NCI-H1417 (cell line): Measurements from ENCODE around the gene ZGRF1.
A peak's percentile ranks its signal among the peaks of the same experiment; 100 is the strongest.
"Not testable (repeated sequence)": the region's sequence is repeated elsewhere in the genome, so short reads cannot be mapped to it uniquely, and the experiment has no call there.

Experiments
- DNase-seq, 3 experiments: peaks; one replicate each; lab custom pipeline; 2025; lab: John Stamatoyannopoulos, UW

The ZGRF1 gene, protein sequence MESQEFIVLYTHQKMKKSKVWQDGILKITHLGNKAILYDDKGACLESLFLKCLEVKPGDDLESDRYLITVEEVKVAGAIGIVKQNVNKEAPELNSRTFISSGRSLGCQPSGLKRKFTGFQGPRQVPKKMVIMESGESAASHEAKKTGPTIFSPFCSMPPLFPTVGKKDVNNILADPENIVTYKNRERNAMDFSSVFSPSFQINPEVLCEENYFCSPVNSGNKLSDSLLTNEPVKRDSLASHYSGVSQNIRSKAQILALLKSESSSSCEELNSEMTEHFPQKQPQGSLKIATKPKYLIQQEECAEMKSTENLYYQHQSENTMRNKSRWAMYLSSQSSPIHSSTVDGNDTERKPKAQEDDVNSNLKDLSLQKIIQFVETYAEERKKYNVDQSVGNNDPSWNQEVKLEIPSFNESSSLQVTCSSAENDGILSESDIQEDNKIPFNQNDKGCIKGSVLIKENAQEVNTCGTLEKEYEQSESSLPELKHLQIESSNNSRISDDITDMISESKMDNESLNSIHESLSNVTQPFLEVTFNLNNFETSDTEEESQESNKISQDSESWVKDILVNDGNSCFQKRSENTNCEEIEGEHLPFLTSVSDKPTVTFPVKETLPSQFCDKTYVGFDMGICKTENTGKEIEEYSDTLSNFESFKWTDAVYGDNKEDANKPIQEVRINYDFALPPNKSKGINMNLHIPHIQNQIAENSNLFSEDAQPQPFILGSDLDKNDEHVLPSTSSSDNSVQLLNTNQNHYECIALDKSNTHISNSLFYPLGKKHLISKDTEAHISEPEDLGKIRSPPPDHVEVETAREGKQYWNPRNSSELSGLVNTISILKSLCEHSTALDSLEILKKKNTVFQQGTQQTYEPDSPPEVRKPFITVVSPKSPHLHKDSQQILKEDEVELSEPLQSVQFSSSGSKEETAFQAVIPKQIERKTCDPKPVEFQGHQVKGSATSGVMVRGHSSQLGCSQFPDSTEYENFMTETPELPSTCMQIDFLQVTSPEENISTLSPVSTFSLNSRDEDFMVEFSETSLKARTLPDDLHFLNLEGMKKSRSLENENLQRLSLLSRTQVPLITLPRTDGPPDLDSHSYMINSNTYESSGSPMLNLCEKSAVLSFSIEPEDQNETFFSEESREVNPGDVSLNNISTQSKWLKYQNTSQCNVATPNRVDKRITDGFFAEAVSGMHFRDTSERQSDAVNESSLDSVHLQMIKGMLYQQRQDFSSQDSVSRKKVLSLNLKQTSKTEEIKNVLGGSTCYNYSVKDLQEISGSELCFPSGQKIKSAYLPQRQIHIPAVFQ (N-terminal part only)

DNA sequence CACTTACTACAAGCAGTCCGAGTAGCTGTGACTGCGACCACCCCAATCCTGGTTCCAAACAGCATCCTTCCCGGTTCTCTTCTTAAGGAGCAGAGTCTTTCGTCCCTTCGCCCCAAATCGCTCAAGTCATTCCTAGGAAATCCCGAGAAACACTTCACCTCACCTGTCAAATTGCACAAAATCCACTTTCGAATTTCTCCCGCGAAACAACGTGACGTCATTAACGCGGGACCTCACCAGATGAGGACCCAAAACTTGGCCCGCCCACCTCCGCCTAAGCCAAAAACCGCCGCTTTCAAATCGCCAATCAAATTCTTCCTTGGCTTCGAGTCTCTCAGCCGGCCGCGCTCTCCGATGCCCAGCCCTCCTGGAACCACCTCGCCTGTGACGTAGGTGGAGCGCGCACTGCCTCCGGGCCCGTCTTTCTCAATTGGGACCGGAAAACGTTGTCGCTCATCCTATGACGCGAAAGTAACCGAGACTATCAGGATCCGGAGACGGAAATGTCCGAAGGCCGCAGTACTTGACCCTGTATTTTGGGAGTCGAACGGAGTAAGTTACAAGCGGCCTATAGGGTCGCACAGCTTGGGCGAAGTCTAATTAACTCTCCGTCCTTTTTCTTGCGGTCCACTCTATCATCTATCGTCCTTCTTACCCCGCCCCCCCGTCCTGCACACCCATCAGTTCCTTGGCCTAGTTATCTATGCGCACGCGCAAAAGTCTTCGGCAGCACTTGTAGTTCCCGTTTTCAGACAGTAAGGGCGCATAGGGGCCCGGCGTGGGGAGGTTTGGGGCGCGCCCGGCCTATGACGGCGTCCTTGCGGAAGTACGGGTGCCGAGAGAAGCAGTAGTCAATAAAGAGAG is at the start of gene ZGRF1, which contains the start of gene LARP7:
Gene ZGRF1, minus strand, starts transcription at position 222 of the 864 bp plus-strand sequence. CDS start 3,733 bp downstream, outside the sequence.
Gene LARP7, plus strand, starts transcription at position 456 of the 864 bp plus-strand sequence. CDS start 7,527 bp downstream, outside the sequence.
- peak; percentile 96 to 99 (median 99) for DNase-seq

DNA sequence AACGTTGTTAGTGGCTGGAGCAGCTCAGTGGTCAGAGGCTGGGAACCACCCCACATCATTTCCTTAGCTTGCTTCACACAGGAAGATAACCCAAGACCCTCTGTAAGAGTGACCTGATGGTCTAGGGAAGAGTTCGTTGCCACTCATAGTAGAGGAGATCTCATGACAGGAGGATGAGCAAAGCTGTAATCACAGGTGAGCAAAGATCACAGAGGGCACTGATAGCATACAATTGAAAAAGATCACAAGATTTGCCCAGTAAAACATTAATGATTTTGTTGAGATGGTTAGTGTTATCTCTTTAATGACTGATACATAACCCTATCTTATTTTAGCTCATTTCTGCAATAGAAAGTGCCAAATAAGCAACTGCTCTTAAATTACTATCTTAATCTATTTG is 44.3 kb upstream of the ZGRF1 start:
- DNase-seq, result no peak

DNA sequence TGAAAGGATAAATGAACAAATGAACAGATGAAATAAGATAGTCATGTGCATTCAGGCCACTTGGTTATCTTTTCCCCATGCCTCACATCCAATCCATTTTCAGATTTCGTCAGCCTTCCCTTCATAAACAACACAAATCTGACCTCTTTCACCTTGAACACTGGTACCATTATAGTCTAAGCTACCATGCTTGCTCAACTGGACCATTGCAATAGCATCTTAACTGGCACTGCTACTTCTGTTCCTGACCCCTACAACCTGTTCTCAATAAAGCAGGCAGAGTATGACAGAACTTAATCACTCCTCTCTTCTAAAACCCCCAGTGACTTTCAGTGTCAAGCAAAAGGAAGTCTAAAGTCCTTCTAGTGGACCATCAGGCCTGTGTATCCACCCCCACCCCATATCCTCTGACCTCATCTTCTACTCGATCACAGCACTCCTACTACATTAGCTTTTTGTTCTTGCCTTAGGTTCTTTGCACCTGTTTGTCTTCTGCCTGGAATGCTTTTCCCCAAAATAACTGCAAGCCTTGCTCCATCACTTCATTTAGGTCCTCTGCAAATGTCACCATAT is 40.9 kb upstream of the ZGRF1 start:
- no peak for DNase-seq

DNA sequence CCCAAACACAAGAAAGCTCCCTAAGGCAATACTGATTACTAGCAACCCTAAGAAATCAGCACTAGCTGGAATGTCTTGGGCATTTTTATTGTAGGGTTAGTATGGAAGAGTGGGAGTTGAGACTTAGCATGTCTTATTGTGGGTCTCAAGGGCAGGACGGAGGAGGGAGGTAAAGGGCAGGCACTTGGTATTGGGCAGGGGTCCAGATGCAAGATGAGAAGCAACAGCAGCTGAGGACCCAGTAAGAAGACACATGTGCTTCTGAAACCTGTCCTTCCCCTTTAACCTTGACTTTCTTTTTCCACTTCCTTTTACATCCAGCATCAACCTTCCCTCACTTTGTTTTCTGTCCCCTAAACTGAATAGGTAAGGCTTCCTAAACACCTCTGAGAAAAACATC is 37.7 kb upstream of the ZGRF1 start:
- DNase-seq, result no peak

DNA sequence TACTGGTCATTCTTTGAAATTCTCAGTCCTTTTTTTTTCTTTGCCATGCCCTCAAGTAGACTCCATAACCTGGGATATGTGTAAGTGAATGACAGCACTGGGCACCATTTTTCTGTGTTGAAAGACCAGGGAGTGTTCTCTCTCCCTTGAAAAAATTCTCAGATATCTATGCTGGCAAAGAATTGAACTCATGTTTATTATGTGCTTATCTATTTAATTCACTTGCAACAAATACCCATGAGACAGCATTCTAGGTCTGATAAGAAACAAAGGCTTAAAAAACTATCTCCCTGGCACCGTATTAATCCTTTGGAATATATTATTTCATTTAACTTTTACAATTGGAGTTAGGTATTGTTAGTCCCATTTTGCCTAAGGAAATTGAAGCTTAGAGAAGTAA is 37.0 kb upstream of the ZGRF1 start:
- DNase-seq, result no peak

DNA sequence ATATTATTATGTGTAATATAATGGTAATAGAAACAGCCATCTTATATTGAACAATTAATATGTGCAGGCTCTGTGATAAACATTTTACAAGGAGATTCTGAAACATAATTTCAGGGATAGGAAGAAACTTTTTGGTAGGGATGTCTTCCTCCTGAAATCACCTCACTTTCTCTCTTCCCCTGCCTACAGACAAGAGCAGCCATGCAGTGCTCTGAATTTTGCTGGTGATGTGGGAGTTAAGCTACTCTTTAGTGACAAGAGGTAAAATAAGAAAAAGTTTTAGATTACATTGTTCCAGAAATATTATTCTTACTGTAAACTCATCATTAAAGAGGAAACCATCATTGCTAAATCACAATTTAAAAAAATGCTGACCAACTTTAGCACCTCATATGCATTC is 36.4 kb upstream of the ZGRF1 start:
- no peak for DNase-seq

DNA sequence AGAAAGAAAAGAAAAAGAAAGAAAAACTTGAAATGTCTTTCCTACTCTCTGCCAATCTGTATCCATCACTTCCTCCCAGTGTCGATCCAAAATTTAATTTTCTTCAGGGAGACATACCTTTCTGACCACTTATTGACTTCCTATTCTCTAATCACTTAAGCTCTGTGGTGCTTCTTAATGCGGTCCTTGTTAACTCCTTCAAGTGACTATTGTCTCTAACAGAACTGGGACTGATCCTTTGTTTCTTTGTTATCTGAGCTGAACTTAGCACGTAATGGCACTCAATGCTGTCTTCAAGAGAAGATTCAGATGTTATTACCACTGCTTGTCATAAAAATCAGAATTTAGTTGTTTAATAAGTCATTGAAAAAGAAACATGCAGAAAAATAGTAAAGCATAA is 31.4 kb upstream of the ZGRF1 start:
- no peak for DNase-seq

DNA sequence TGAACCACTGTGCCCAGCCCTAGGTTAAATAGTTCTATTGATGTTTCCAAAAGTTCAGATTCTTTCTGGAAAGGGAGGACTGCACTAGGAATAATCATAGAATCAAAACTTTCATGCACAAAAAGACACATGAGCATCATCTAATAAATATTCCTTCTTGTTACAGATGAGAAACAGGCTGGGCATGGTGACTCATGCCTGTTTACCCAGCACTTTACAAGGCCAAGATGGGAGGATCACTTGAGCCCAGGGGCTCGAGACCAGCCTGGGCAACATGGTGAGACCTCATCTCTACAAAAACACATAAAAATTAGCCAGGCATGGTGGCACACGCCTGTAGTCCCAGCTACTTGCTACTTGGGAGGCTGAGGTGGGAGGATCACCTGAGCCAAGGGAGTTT is 27.9 kb upstream of the ZGRF1 start:
- DNase-seq, result no peak

DNA sequence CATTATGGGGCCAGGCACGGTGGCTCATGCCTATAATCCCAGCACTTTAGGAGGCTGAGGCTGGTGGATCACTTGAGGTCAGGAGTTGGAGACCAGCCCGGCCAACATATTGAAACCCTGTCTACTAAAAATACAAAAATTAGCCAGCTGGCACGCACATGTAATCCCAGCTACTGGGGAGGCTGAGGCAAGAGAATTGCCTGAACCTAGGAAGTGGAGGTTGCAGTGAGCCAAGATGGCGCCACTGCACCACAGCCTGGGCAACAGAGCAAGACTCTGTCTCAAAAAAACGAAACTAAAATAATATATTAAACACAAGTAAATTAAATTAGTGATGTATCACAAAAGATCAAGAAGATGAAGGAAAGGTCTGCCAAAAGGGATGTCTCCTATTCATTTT is 19.4 kb upstream of the ZGRF1 start:
- not testable (repeated sequence) for DNase-seq

DNA sequence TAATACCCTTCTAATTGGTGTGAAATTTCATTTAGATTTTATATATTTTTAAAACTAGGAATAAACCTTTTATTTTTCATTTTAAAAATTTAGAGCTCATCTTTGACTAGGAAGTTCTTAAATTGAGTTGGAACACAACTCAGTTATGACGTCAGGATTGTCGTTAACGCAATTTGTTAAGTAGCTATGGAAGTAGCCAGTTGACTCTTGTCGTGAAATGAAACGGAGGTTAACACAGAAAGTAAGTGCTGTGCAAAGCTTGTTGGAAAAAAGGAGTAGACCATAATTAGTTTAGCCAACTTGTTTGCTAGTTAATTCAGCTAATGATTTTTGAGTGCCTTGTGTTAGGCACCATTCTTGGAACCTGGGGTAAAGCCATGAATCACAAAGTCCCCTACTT is 18.6 kb upstream of the ZGRF1 start:
- DNase-seq, result no peak

DNA sequence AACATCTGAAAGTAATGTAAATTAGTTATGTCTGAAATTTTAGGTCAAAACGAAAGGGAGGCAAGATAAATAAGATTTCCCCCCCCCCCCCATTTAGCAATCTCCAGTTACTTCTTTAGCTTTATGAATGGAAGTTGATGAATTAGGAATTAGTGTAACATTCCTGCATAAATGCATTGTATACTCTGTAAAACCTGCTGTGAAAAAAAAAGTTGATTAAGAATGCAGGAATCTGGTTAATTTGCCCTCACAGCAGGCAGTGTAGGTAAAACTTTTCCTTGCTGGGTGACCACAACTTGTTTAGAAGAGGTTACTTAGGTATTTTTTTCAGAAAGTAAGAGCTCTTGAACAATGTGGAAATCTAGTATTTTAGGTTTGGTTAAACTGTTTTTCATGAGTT is 15.5 kb upstream of the ZGRF1 start:
- DNase-seq, result no peak

DNA sequence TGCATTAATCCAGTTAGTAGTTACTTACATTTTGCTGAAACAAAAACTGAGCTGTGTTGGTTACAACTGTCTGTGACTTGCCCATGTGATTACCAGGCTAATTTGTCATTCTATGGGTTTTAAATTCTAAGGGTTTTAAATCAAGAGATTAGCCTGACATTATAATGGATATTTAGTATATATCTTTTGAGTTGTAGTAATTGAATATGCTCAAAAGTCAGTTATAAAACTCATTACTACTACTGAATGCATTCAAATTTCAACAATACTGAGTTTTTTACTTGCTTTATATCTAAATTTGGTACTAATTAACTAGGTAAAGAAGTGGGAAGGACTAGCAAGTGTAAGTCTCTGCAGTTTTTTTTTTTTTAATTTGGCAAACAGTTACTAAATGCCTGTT is 14.9 kb upstream of the ZGRF1 start:
- DNase-seq, result no peak

DNA sequence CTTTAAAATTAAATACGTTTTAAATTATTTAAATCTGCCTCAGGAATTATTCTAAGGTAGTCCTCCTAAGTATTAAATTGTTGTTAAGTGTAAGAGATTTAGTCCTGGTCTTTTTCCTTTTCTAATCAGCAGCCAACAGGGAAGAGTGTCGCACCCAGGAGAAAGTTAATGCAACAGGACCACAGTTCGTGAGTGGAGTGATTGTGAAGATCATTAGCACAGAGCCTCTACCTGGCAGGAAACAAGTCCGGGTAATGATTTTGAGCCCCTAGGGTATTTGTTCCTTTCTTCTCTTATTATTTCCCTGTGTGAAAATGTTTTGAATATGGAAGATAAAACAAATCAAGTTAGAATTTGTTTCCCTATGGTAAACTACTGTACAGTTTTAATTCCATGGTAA is 13.6 kb upstream of the ZGRF1 start:
- no peak for DNase-seq

DNA sequence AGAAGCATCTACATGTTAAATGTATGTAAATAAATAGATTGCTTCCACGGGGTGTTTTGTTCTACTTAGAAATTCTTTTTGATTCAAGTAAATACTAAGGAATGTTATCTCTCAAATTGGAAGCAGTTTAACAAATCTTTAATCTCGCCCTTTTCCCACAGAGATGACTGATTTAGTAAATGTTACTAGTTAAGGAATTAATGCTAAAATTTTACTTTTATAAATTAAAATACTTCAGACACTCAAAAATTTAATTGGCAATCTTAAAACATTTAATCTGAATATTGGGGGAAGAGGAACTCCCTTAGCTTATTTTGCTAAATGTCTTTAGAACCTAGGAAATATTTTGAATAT is 12.3 kb upstream of the ZGRF1 start:
- no peak for DNase-seq

DNA sequence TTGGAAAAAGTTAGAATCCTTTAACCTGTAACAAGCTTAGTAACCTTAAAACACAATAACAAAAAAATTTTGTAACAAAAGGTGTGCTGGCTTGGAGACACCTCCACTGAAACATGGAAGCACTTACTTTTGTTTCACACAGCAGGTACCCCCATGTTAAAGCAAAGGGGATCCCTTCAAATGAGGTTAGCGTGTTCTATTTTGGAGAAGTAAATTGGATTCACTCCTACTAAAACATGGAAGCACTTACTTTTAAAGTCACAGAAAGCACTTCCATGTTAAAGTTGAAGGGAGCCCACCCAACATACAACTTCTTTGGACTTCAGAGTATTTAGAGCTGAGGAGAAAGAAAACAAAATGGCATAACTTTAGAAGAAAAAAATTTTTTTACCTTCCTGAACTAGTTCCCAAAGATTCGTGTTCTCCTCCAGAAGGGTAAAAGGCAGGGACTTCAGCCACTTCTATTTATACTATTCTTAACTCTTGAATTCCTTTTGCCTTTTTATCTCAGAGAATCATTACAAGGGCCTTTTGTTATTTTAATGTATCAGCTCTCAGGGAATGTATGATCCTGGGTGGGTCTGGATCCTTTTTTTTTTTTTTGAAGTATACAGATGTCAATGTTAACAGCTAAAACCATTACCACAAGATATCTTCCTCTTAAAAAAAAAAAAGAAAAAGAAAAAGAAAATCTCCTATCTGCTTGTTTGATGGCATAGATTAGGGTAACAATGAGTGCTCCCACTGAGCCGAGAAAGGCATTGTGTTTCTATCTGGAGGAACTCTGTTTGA is 11.8 kb upstream of the ZGRF1 start:
- no peak for DNase-seq

DNA sequence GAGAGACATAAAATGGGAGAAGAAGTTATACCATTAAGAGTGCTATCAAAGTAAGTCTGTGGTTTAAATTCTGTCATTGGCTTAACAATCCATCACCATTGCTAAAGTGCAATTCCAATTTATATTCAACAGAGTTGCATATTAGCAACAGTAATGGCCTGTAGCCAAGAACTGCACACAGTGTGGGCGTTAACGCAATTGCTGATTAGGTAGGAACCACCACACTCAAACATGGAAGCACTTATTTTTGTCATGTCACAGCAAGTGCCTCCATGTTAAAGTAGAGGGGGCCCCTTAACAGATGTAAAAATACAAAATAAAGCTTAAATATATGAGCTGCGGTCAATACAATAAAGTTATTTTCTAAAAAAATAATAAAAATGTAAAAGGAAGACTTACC is 11.1 kb upstream of the ZGRF1 start:
- DNase-seq, result no peak

DNA sequence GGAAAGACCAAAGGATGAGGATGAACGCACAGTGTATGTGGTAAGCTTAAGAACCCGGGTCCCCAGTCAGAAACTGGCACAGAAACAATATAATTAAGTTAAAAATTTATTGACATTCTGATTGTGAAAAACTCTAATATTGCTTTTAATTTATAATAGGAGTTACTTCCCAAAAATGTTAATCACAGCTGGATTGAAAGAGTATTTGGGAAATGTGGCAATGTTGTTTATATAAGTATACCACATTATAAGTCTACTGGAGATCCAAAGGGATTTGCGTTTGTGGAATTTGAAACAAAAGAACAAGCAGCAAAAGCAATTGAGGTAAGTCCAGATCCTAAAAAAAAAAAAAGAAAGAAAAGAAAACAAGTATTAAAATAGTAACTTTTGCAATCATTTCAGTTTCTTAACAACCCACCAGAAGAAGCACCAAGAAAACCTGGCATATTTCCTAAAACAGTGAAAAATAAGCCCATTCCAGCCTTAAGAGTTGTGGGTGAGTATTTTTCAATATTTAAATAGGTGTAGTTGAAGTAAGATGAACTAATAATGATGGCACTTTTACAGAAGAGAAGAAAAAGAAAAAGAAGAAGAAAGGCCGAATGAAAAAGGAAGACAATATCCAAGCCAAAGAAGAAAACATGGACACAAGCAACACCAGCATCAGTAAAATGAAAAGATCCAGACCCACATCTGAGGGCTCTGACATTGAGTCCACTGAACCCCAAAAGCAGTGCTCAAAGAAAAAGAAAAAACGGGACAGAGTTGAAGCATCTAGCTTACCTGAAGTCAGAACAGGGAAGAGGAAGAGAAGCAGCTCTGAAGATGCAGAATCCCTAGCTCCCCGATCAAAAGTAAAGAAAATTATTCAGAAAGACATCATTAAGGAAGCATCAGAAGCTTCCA is 10.2 kb upstream of the ZGRF1 start:
- DNase-seq, result no peak

DNA sequence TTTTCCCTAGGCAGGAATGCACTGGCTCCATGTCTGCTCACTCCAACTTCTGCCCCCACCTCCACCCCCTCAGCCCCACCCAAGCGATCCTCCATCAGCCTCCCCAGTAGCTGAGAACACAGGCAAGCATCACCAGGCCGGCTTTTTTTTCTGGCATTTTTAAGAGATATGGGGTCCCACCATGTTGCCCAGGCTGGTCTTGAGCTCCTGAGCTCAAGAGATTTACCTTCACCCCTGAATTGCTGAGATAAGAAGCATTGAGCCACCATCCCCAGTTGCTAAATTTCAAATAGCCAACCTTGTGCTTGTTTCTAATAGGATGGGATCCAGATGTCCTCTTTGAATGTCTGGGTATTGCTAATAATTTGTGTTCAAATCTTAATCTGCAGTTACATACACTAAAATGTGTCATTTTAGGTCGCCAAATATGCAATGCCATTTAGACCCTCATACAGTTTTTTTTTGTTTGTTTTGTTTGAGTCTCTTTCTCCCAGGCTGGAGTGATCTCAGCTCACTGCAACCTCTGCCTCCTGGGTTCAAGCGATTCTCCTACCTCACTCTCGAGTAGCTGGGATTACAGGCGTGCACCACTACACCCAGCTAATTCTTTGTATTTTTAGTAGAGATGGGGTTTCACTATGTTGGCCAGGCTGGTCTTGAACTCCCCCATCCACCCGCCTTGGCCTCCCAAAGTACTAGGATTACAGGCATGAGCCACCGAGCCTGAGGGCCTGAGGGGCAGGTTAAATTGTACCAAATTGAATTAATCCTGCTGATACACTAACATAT is 9.0 kb upstream of the ZGRF1 start:
- no peak for DNase-seq
